Chondrocyte (in vitro differentiated cells): ENCODE measurements around the gene KIAA0513. TPM values are rescaled to one million over a fixed set of nuclear protein-coding genes. Genes with fewer than 3 reads are reported as not detected.

Source experiments
- DNase-seq: peaks from one replicate; pipeline ENCODE4 v3.0.0; 2021; ENCODE audit warnings: mixed read lengths, low spot score
- H3K27ac Mint-ChIP-seq: one replicate; pipeline ENCODE4 v1.8.0; 2021; ENCODE audit warnings: mild to moderate bottlenecking, moderate library complexity, mixed read lengths; ENCODE audit not compliant: unreplicated experiment
- H3K27me3 Mint-ChIP-seq: 2 replicates; pipeline ENCODE4 v1.8.0; 2021; ENCODE audit warnings: low read depth, mixed read lengths
- H3K36me3 Mint-ChIP-seq: 2 replicates; pipeline ENCODE4 v1.8.0; 2021; ENCODE audit warnings: low read depth, mixed read lengths
- H3K4me1 Mint-ChIP-seq: 2 replicates; pipeline ENCODE4 v1.8.0; 2021; ENCODE audit warnings: low read depth, mild to moderate bottlenecking, mixed read lengths
- H3K4me3 Mint-ChIP-seq: one replicate; pipeline ENCODE4 v1.8.0; 2021; ENCODE audit warnings: mild to moderate bottlenecking, moderate library complexity, mixed read lengths; ENCODE audit not compliant: unreplicated experiment
- H3K9me3 Mint-ChIP-seq: 2 replicates; pipeline ENCODE4 v1.8.0; 2021; ENCODE audit warnings: low read depth, mixed read lengths
- CTCF ChIP-seq: fragments of 200-600 bp; sonication (generic); IDR thresholded peaks from 2 replicates; pipeline ENCODE4 v1.5.0; 2021; ENCODE audit warnings: antibody characterized with exemption, mild to moderate bottlenecking, moderate library complexity
- total RNA-seq: library from RNA; stranded (reverse); gene quantifications from 3 replicates; pipeline ENCODE4 v1.2.1, GENCODE V29; 2021

Gene KIAA0513
- total RNA-seq, 1 donor from 2014 or later = 11.6 TPM

GRCh38 chr16:85093705-85094104 is 66.1 kb downstream of the KIAA0513 start:
- peaks cover 14% of the 10 kb centered on the region for H3K4me1 Mint-ChIP-seq

GRCh38 chr16:85094176-85094805 is 66.7 kb downstream of the KIAA0513 start:
- Mint-ChIP-seq H3K4me3 (no peak overlapping the region), H3K4me1 (peaks cover 14% of the 10 kb centered on the region), H3K36me3 (peaks cover 3% of the 10 kb centered on the region), H3K9me3 (no peaks in the 10 kb centered on the region), H3K27me3 (peaks cover 21% of the 10 kb centered on the region), H3K27ac (no peak overlapping the region)
- no peak for DNase-seq
- no peak for TF ChIP-seq CTCF

More at GRCh38 chr16:85093705-85094104, 66.1 kb downstream of the KIAA0513 start:
- no peak for DNase-seq
- no peak overlapping the region for H3K4me3 Mint-ChIP-seq
- no peak for TF ChIP-seq CTCF
- no peak overlapping the region for H3K27ac Mint-ChIP-seq
- peaks cover 21% of the 10 kb centered on the region for H3K27me3 Mint-ChIP-seq
- H3K9me3 Mint-ChIP-seq = no peaks in the 10 kb centered on the region
- peaks cover 5% of the 10 kb centered on the region for H3K36me3 Mint-ChIP-seq

- no peak for DNase-seq
- Mint-ChIP-seq H3K27ac (no peak overlapping the region), H3K27me3 (peaks cover 21% of the 10 kb centered on the region), H3K4me1 (peaks cover 8% of the 10 kb centered on the region), H3K4me3 (no peak overlapping the region), H3K9me3 (no peaks in the 10 kb centered on the region), H3K36me3 (peaks cover 2% of the 10 kb centered on the region)
- no peak for TF ChIP-seq CTCF
Measured at GRCh38 chr16:85094812-85095211, 67.2 kb downstream of the KIAA0513 start.

GRCh38 chr16:85096921-85097320 is 69.3 kb downstream of the KIAA0513 start:
- Mint-ChIP-seq H3K27ac (no peak overlapping the region), H3K36me3 (no peaks in the 10 kb centered on the region), H3K27me3 (peaks cover 21% of the 10 kb centered on the region), H3K4me1 (no peaks in the 10 kb centered on the region), H3K4me3 (no peak overlapping the region), H3K9me3 (no peaks in the 10 kb centered on the region)
- DNase-seq = no peak
- no peak for TF ChIP-seq CTCF

GRCh38 chr16:85098565-85098964 is 71.0 kb downstream of the KIAA0513 start:
- Mint-ChIP-seq H3K36me3 (no peaks in the 10 kb centered on the region), H3K27ac (no peak overlapping the region), H3K4me3 (no peak overlapping the region), H3K4me1 (no peaks in the 10 kb centered on the region), H3K27me3 (peaks cover 20% of the 10 kb centered on the region), H3K9me3 (no peaks in the 10 kb centered on the region)
- DNase-seq = no peak
- TF ChIP-seq CTCF = no peak
